Activated CD8-positive, alpha-beta memory T cell treated with anti-CD3 and anti-CD28 coated beads, Interleukin-2, amount 10 ng/mL, durations not matched to agents 7 days and 5 days (primary cell): ENCODE data around the gene MED12L. TPM values are rescaled to one million over a fixed set of nuclear protein-coding genes. Genes with fewer than 3 reads are reported as not detected.

Experiments used
- ATAC-seq: fragments of 150-1000 bp; cut with Tn5 transposase; one replicate; pipeline ENCODE4 v1.10.0; 2021; ENCODE audit warnings: moderate library complexity
- CTCF ChIA-PET: fragments of 350-600 bp; sonication (Branson Sonifier 250); formaldehyde crosslinking; loops from one replicate; lab custom pipeline; 2021; ENCODE audit warnings: antibody characterized with exemption; lab: Charles Lee
- DNase-seq: peaks from one replicate; pipeline ENCODE4 v3.0.0-alpha.2; 2020
- H3K27ac Mint-ChIP-seq: one replicate; pipeline ENCODE4 v1.8.0; 2021; ENCODE audit warnings: mild to moderate bottlenecking, mixed read lengths
- H3K27me3 Mint-ChIP-seq: one replicate; pipeline ENCODE4 v1.8.0; 2021; ENCODE audit warnings: mixed read lengths
- H3K36me3 Mint-ChIP-seq: one replicate; pipeline ENCODE4 v1.8.0; 2021; ENCODE audit warnings: mild to moderate bottlenecking, mixed read lengths
- H3K4me1 Mint-ChIP-seq: one replicate; pipeline ENCODE4 v1.8.0; 2021; ENCODE audit warnings: mixed read lengths
- H3K4me3 Mint-ChIP-seq: one replicate; pipeline ENCODE4 v1.8.0; 2021; ENCODE audit warnings: mild to moderate bottlenecking, moderate library complexity, mixed read lengths
- H3K9me3 Mint-ChIP-seq: one replicate; pipeline ENCODE4 v1.8.0; 2022; ENCODE audit warnings: low read depth, mixed read lengths
- total RNA-seq, 2 experiments: library from RNA; stranded (reverse); gene quantifications; one replicate each; pipeline ENCODE4 v1.2.3, GENCODE V29; 2021

MED12L gene
- total RNA-seq, 2 experiments from 2014 or later, result 2.2 to 3.2 TPM

DNA sequence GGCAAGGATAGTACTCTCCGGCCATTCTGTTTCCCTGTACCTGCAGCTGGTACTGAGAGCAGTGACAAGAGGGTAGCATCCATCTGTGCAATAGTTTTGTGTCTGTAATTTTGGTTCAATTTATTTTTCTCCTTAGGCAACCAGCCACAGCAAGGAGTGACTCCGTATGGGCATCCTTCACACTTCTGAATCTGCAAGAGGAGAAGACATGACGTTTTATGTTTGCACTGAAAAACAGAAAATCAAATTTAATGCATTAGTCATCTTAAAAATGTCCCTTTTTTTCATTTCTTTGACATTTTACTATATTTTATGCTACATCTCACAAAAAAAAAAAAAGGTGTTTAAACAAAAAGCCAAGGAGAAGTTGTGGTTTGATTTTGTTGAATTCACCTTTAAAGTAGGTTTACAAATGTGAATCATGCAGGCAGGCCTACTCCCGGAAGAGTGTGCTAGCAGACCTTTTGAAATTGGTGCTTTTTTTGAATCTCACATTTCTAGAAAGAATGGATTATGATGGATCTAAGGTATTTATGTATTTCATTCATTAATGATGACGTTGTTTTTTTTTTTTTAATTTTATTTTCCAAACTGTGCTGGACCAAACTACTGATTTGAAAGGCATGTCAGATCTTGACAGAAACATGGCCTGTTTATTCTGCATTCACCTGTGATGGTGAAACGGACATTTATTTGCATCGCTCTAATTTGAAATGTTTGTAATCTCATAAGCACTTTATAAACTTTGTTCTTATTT, 347.3 kb downstream of the MED12L start:
- Mint-ChIP-seq H3K9me3 (no peaks in the 10 kb centered on the region), H3K4me3 (no peak overlapping the region), H3K27ac (no peak overlapping the region), H3K27me3 (no peaks in the 10 kb centered on the region), H3K4me1 (peaks cover 3% of the 10 kb centered on the region), H3K36me3 (no peaks in the 10 kb centered on the region)
- ATAC-seq (no peak), DNase-seq (no peak)
- CTCF ChIA-PET, result no interaction called here

DNA sequence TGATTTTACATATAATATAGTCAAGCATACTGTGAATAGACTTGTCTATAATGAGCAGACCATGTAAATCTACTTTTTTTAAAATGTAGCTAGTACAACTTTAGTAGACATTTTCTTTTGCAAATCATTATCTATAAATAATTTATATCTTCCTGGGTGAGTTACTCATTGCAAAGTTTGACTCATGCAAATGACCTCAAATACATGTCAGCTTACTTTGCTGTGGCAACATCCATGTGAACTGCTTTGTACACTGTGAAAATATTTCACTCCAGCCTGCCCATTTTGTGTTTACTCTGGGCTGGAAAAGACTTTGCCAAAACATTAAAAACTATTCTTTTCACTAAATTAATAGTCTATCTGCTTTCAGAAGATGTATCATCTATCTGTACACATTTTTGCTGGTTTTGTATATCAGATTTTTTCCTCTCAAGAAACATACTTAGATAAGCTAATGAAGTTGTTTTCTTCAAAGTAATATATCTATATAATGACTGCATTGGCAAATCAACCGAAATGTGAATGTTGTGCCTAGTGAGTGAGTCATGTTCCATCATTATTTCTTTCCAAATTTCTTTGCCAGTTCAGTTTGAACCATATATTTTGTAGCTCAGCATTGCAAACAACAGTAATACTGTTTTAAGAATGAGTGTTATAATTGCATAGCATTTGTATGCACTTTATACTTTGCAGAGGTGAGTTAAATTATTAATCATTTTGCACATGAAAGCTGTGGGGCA, 348.9 kb downstream of the MED12L start:
- ATAC-seq, result no peak
- CTCF ChIA-PET, result interaction anchor here (1.0 kb wide), 1 partner anchor 26 kb away, joined by 3 read pairs; the partner anchor contains the start of gene IGSF10
- no peak overlapping the region for H3K27ac Mint-ChIP-seq

DNA sequence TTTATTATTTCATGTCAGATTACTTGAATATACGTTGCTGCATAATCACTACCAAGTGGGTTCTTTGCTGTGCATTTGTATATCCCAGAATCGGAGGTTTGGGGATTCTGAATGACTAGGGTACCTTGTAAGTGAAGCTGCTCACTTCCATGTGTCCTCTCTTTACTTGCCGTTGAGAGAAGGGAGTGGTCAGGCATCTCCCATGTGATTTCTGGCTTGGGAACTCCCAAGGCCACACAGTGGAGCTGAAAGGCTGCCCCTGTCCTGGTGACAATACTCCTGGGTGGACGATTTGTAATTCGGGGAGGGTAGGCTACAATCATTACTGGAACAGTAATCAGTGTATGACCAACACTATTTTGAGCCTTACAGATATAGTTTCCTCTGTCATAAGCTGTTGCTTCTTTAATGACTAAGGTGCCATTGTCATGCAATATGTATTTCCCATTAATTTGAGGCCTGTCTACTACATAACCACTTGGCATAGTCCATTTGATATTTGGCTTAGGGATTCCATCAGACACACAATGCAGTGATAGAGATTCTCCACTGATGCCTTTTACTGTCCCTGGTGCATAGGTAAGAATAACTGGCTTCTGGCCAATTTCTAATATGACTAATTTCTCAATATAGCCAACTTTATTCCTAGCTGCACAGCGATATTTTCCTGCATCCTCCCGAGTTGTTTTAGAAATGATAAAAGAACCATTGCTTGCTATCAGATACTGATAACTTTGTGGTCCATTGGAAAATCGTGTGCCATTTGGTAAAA, 351.4 kb downstream of the MED12L start:
- CTCF ChIA-PET, result no interaction called here
- ATAC-seq (no peak), DNase-seq (no peak)
- Mint-ChIP-seq H3K27me3 (peaks cover 7% of the 10 kb centered on the region), H3K4me1 (no peaks in the 10 kb centered on the region), H3K36me3 (no peaks in the 10 kb centered on the region), H3K9me3 (no peaks in the 10 kb centered on the region), H3K4me3 (no peak overlapping the region), H3K27ac (no peak overlapping the region)

More for the DNA sequence above, 348.9 kb downstream of the MED12L start:
- H3K4me3 Mint-ChIP-seq, result no peak overlapping the region
- no peaks in the 10 kb centered on the region for H3K9me3 Mint-ChIP-seq
- no peaks in the 10 kb centered on the region for H3K36me3 Mint-ChIP-seq
- H3K27me3 Mint-ChIP-seq, result no peaks in the 10 kb centered on the region
- DNase-seq, result no peak
- peaks cover 3% of the 10 kb centered on the region for H3K4me1 Mint-ChIP-seq

DNA sequence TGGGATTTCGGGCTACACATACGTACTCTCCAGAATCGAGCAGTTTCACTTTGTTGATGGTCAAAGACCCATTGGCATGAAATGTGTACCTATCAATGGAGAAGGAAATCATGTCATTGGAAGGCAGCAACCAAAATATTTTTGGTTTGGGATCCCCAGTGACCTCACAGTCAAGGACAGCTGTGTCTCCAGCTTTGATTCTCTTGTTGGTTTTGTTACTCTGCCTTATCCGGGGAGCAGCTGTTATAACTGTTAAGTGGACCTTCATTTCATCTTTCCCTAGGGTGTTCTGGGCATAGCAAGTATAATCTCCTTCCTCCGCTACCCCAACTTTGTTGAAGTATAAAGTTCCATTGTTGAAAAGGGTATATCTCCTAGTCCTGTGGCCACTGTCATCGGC, 352.4 kb downstream of the MED12L start:
- Mint-ChIP-seq H3K4me3 (no peak overlapping the region), H3K9me3 (no peaks in the 10 kb centered on the region), H3K36me3 (no peaks in the 10 kb centered on the region), H3K27ac (no peak overlapping the region), H3K4me1 (no peaks in the 10 kb centered on the region), H3K27me3 (peaks cover 7% of the 10 kb centered on the region)
- ATAC-seq (no peak), DNase-seq (no peak)
- CTCF ChIA-PET, result interaction anchor here (1.2 to 2.3 kb wide), 4 partner anchors 16 to 401 kb away, joined by 4 to 9 read pairs (median 4); no protein-coding TSS in a partner anchor

DNA sequence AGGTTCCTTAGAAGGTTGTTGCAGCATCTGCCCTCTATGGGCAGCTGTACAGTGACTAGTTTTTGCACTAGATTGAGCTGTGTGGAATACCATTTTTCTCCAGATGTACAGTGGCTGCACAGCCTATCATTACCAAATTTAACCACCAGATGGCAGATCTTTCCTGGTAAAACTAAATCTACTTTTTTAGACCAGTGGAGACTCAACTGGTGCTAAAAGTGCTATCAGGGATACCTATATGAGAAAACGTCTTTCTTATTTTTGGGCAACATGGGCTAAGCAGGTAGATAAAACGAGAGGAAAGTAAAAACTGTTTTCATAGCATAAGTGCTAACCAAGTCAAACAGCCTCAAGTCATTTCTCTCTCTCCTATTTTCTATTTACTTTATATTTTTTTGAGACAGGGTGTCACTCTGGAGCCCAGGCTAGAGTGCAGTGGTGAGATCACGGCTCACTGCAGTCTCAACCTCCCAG, 354.2 kb downstream of the MED12L start:
- CTCF ChIA-PET, result interaction anchor here (0.7 to 2.8 kb wide), 9 partner anchors 9 to 479 kb away, joined by 3 to 9 read pairs (median 4); no protein-coding TSS in a partner anchor
- DNase-seq, result no peak
- Mint-ChIP-seq H3K4me1 (no peaks in the 10 kb centered on the region), H3K36me3 (no peaks in the 10 kb centered on the region), H3K27ac (no peak overlapping the region), H3K9me3 (no peaks in the 10 kb centered on the region), H3K4me3 (no peak overlapping the region), H3K27me3 (peaks cover 7% of the 10 kb centered on the region)
- ATAC-seq, result peak; percentile 53

DNA sequence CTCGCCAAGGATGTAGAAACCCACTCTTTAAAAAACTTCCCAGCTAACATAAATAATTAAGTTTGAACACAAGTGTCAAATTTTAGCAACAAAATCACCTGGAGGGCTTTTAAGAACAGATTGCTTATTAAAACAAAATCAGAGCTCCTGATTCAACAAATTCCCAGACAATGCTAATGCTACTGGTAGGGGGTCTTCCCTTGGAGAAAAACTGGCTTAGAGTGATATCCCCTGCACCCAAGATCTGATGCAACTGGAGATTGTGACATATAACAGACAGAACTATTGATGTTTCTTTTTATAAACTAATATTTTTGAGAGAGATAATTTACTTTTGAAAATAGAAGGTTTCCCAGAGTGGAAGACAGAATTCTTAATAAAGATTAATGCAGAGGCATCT, 355.5 kb downstream of the MED12L start:
- Mint-ChIP-seq H3K9me3 (no peaks in the 10 kb centered on the region), H3K27me3 (peaks cover 7% of the 10 kb centered on the region), H3K4me1 (no peaks in the 10 kb centered on the region), H3K4me3 (no peak overlapping the region), H3K27ac (no peak overlapping the region), H3K36me3 (no peaks in the 10 kb centered on the region)
- DNase-seq, result no peak
- no peak for ATAC-seq
- CTCF ChIA-PET, result interaction anchor here (0.7 to 2.8 kb wide), 4 partner anchors 14 to 478 kb away, joined by 3 to 8 read pairs (median 4); no protein-coding TSS in a partner anchor

DNA sequence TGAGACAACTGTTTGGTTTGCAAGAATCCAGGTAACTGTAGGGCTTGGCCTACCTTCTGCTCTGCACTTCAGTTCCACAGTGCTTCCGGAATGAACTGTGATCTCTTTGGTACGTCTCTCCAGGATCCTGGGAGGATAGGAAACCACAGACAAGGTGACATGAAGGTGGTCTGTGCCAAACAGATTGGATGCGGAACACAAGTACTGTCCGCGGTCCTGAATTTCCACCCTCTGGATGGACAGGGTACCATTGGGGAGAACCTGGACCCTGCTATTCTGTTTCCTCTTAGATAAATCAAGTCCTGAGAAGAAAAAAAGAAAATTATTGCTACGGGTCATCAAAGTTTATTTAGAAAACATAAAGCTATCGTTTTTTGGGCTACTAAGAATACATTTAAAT, 358.1 kb downstream of the MED12L start:
- CTCF ChIA-PET, result no interaction called here
- no peak for ATAC-seq
- H3K27me3 Mint-ChIP-seq, result peaks cover 9% of the 10 kb centered on the region
- DNase-seq, result no peak
- no peaks in the 10 kb centered on the region for H3K4me1 Mint-ChIP-seq
- H3K27ac Mint-ChIP-seq, result no peak overlapping the region
- no peaks in the 10 kb centered on the region for H3K9me3 Mint-ChIP-seq
- H3K4me3 Mint-ChIP-seq, result no peak overlapping the region
- H3K36me3 Mint-ChIP-seq, result no peaks in the 10 kb centered on the region

DNA sequence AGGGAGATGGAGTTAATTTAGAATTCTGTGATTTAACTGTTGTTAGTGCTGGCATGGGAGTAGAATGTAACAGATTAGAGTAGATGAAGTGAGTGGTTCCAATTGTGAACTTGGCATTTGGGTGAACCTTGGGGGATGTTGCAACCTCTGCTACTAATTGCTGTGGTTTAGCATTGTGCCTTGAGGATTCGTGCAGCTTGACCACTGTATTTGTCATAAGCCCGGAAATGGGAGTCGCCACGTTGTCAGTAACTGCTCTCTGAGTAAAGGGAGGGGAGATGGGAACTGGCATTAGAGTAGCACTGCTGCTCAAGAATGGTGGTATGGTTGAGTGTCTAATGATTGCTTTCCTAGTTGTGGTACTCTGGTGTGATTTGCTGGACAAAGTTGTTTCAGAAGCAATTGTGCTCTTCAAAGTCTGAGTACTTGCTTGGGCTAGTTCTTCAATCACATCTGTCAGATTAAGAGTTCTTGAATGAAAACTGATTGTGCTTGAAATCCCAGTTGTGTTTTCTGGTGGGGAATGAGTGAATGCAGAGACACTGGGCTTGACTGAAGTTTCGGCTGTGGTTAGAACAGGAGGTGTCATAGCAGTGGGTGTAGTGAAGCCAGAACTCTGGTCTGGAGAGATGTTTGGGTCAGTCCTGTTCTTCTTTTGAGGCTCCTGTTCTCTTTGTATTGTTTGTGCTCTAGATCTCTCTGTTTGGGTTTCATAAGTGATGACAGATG, 360.0 kb downstream of the MED12L start:
- CTCF ChIA-PET, result no interaction called here
- ATAC-seq, result no peak
- Mint-ChIP-seq H3K36me3 (no peaks in the 10 kb centered on the region), H3K27ac (no peak overlapping the region), H3K27me3 (peaks cover 13% of the 10 kb centered on the region), H3K4me3 (no peak overlapping the region), H3K9me3 (no peaks in the 10 kb centered on the region), H3K4me1 (no peaks in the 10 kb centered on the region)
- no peak for DNase-seq

DNA sequence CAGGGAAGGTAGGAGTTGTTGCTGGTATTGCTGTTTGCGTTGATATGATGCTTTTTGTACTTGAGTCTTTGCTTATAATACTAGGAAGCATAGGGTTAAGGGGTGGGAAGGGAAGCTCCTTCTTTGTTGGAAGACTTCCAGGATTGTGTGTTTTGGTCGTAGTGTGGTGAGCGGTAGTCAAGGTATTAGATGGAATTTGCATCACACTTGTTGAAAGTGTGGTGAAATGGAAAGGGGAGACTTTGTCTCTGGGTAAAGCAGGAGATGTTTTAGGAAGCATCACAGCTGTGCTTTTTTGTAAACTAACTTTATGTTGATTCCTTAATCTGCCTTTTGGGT, 360.5 kb downstream of the MED12L start:
- Mint-ChIP-seq H3K36me3 (no peaks in the 10 kb centered on the region), H3K4me1 (no peaks in the 10 kb centered on the region), H3K27ac (no peak overlapping the region), H3K9me3 (no peaks in the 10 kb centered on the region), H3K4me3 (no peak overlapping the region), H3K27me3 (peaks cover 9% of the 10 kb centered on the region)
- no peak for DNase-seq
- ATAC-seq, result no peak
- CTCF ChIA-PET, result no interaction called here

DNA sequence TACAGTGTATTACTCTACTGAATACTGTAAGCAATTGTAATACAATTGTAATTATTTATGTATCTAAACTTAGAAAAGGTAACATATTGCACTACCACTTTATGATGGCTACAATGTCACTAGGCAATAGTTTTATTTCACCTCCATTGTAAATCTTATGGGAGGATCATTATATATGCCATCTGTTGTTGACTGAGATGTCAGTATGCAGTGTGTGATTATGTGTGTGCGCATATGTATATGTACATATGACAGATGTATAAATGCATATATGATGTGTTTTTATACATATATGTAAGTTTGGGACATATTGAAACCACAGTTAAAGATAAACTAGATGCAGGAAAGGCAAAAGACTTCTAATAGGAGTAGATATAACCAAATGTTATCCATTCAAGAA, 366.9 kb downstream of the MED12L start:
- CTCF ChIA-PET, result no interaction called here
- H3K27ac Mint-ChIP-seq, result no peak overlapping the region
- ATAC-seq, result no peak
- no peaks in the 10 kb centered on the region for H3K36me3 Mint-ChIP-seq
- no peak overlapping the region for H3K4me3 Mint-ChIP-seq
- H3K4me1 Mint-ChIP-seq, result no peaks in the 10 kb centered on the region
- peaks cover 31% of the 10 kb centered on the region for H3K27me3 Mint-ChIP-seq
- no peak for DNase-seq
- no peaks in the 10 kb centered on the region for H3K9me3 Mint-ChIP-seq

DNA sequence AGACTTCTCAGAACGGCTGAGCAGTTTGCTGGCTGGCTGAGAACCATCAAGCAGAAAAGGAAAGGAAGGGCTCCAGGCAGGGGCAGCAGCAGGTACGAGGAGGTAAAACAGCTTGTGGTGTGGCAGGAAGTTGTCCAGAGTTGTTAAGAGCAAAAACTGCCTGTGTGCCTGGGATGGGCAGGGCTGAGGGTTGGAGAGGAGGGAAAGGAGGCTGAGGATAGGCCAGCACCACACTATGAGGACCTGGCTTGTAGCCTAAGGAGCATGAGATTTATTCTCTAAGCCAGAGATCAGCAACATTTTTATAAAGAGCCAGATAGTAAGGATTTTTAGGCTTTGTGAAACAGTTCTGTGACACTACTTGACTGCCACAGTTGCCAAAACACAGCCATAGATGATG, 367.4 kb downstream of the MED12L start:
- peaks cover 31% of the 10 kb centered on the region for H3K27me3 Mint-ChIP-seq
- H3K27ac Mint-ChIP-seq, result no peak overlapping the region
- DNase-seq, result no peak
- CTCF ChIA-PET, result no interaction called here
- H3K9me3 Mint-ChIP-seq, result no peaks in the 10 kb centered on the region
- ATAC-seq, result no peak
- no peak overlapping the region for H3K4me3 Mint-ChIP-seq
- H3K4me1 Mint-ChIP-seq, result no peaks in the 10 kb centered on the region
- no peaks in the 10 kb centered on the region for H3K36me3 Mint-ChIP-seq

DNA sequence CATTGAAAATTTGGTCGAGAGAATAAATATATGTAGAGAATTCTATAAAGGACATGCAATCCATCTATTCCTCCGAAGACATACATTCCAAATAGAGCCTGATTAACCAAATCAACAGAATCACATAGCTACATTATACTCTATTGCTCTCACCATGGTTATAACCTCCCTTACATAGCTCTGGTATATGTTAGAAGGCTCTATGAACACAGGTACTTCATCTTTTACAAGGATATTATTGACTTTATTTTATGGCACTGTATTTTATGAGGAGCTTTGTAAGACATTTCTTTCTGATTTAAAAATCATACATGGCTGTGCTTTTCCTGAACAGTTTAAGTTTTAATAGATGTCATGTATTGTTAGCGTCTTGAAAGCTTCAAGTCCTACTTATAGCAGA, 370.6 kb downstream of the MED12L start:
- no peaks in the 10 kb centered on the region for H3K9me3 Mint-ChIP-seq
- ATAC-seq (no peak), DNase-seq (no peak)
- H3K4me3 Mint-ChIP-seq, result no peak overlapping the region
- peaks cover 2% of the 10 kb centered on the region for H3K4me1 Mint-ChIP-seq
- no peak overlapping the region for H3K27ac Mint-ChIP-seq
- CTCF ChIA-PET, result no interaction called here
- H3K36me3 Mint-ChIP-seq, result no peaks in the 10 kb centered on the region
- peaks cover 40% of the 10 kb centered on the region for H3K27me3 Mint-ChIP-seq

DNA sequence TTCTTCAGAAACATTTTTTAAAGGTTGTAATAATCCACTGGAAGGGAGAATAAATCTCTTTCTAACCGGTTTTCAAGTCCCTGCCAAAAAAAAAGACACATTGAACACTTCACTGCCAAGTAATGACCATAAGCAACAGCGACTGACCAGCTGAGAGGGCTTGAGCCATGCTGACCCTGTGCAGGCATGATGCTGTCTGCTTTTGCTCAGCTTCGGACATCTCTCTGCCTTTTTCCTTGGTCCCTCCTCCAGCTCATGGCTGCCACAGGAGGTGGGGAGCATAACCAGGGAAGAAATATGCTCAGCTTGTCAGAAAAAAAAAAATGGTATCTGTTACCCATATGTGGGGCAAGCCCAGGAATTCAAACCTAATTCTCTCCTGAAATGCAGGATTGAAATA, 373.9 kb downstream of the MED12L start:
- H3K4me1 Mint-ChIP-seq, result peaks cover 4% of the 10 kb centered on the region
- ATAC-seq, result no peak
- DNase-seq, result no peak
- CTCF ChIA-PET, result interaction anchor here (1.0 kb wide), 1 partner anchor 9 kb away, joined by 3 read pairs; no protein-coding TSS in a partner anchor
- H3K36me3 Mint-ChIP-seq, result no peaks in the 10 kb centered on the region
- H3K9me3 Mint-ChIP-seq, result no peaks in the 10 kb centered on the region
- H3K27ac Mint-ChIP-seq, result no peak overlapping the region
- H3K27me3 Mint-ChIP-seq, result peaks cover 49% of the 10 kb centered on the region
- no peak overlapping the region for H3K4me3 Mint-ChIP-seq
